CD4-positive, alpha-beta memory T cell (primary cell): ENCODE measurements around the gene HMGN3. TPM values are rescaled to one million over a fixed set of nuclear protein-coding genes. Genes with fewer than 3 reads are reported as not detected.

Experiments
- CTCF ChIA-PET: fragments of 350-600 bp; sonication (Branson Sonifier 250); formaldehyde crosslinking; loops from one replicate; lab custom pipeline; 2021; ENCODE audit warnings: inconsistent platforms; ENCODE audit not compliant: partially characterized antibody; lab: Charles Lee
- POLR2A ChIA-PET: fragments of 350-600 bp; sonication (Branson Sonifier 250); formaldehyde crosslinking; loops from one replicate; lab custom pipeline; 2021; ENCODE audit not compliant: partially characterized antibody; lab: Charles Lee
- DNase-seq, 5 donors: peaks; one replicate each; pipeline versions ENCODE4 v3.0.0 to v3.0.0-alpha.2; 2020 to 2022; ENCODE audit warnings: mixed read lengths in 1 of 5
- H3K27ac ChIP-seq: one replicate; pipeline ENCODE4 v1.7.0; 2013; ENCODE audit warnings: low read depth, low read length
- H3K27me3 ChIP-seq: 2 replicates; pipeline ENCODE4 v1.7.0; 2013; ENCODE audit warnings: mild to moderate bottlenecking, low read length, moderate library complexity; ENCODE audit not compliant: insufficient read depth
- H3K36me3 ChIP-seq: 2 replicates; pipeline ENCODE4 v1.7.0; 2013; ENCODE audit warnings: mild to moderate bottlenecking, low read length, moderate library complexity; ENCODE audit not compliant: insufficient read depth
- H3K4me1 ChIP-seq: 2 replicates; pipeline ENCODE4 v1.7.0; 2013; ENCODE audit warnings: mild to moderate bottlenecking, low read length, moderate library complexity; ENCODE audit not compliant: insufficient read depth
- H3K4me3 ChIP-seq, 2 donors: one replicate each; pipeline ENCODE4 v1.7.0; 2013; ENCODE audit warnings: low read length in 2 of 2, mild to moderate bottlenecking in 1 of 2
- H3K9me3 ChIP-seq, 2 donors: one replicate each; pipeline ENCODE4 v1.7.0; 2013; ENCODE audit warnings: low read length in 2 of 2, control low read depth in 1 of 2; ENCODE audit not compliant: control insufficient read depth in 1 of 2
- H3K27ac Mint-ChIP-seq, 7 donors: one replicate each; pipeline ENCODE4 v1.8.0; 2020 to 2021; ENCODE audit warnings: mixed read lengths in 7 of 7, mild to moderate bottlenecking in 6 of 7, inconsistent platforms in 3 of 7, moderate library complexity in 3 of 7
- H3K27me3 Mint-ChIP-seq, 2 donors: one replicate each; pipeline ENCODE4 v1.8.0; 2020 to 2021; ENCODE audit warnings: mixed read lengths in 2 of 2
- H3K36me3 Mint-ChIP-seq, 2 donors: one replicate each; pipeline ENCODE4 v1.8.0; 2020 to 2021; ENCODE audit warnings: mixed read lengths in 2 of 2, inconsistent platforms in 1 of 2, mild to moderate bottlenecking in 1 of 2
- H3K4me1 Mint-ChIP-seq, 4 donors: one replicate each; pipeline ENCODE4 v1.8.0; 2020 to 2021; ENCODE audit warnings: mixed read lengths in 4 of 4, mild to moderate bottlenecking in 1 of 4
- H3K4me3 Mint-ChIP-seq, 8 donors: one replicate each; pipeline ENCODE4 v1.8.0; 2020 to 2021; ENCODE audit warnings: mixed read lengths in 8 of 8, mild to moderate bottlenecking in 7 of 8, moderate library complexity in 6 of 8, inconsistent platforms in 3 of 8
- H3K9me3 Mint-ChIP-seq, 8 donors: one replicate each; pipeline ENCODE4 v1.8.0; 2020 to 2021; ENCODE audit warnings: mixed read lengths in 8 of 8, mild to moderate bottlenecking in 5 of 8, inconsistent platforms in 3 of 8, moderate library complexity in 1 of 8
- intact Hi-C: fragments of 100-400 bp; cut with micrococcal nuclease; formaldehyde crosslinking; loops from one replicate; pipeline ENCODE4 v1.15.1; 2023
- polyA plus RNA-seq, 2 donors: library from polyadenylated mRNA; unstranded; fragments of 300-500 nt; fragmentation: Illumina TruSeq; gene quantifications; one replicate each; pipeline ENCODE4 v1.2.3, GENCODE V29; 2021
- total RNA-seq, 2 experiments: library from RNA; stranded (reverse); gene quantifications; one replicate each; pipeline ENCODE4 v1.2.3, GENCODE V29; 2021

HMGN3 gene
- total and polyA plus RNA-seq, 4 experiments from 2014 or later, result 39.4 to 85.6 (median 57.8) TPM

DNA sequence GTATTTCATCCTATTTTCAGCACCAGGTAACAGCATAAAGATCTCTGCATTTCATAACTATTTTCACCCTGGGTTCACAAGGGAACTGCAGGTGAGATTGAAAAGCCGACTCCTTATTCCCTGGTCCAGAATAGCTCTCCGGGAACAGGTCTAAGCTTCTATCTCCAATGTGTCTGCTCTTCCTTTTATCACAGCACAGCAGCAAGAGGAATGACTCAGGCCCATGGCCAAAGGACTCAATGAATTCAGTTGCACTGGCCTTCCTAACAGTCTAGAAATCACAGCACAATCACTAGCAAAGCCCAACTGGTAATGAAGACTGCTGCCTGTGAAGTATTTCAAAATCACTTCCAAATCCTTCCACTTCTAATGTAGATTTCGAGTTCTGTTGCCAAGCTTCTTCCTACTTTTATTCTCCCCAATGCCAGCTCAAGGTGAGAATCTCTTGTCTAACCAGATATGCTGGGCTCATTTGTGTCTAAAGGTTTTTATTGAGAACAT lies 30.7 kb downstream of the HMGN3 start:
- ChIA-PET CTCF (no interaction called here), POLR2A (no interaction called here)
- no peaks in the 10 kb centered on the region for H3K27me3 Mint-ChIP-seq
- Histone ChIP-seq H3K36me3 (no peaks in the 10 kb centered on the region), H3K9me3 (no peaks in the 10 kb centered on the region), H3K27me3 (no peaks in the 10 kb centered on the region), H3K27ac (no peak overlapping the region), H3K4me3 (no peak overlapping the region), H3K4me1 (no peaks in the 10 kb centered on the region)
- DNase-seq, result no peak
- H3K27ac Mint-ChIP-seq, result no peak overlapping the region
- intact Hi-C loops, result no loop called here
- H3K36me3 Mint-ChIP-seq, result peaks cover 31 to 56% of the 10 kb centered on the region in 2 donors
- no peak overlapping the region for H3K4me3 Mint-ChIP-seq
- H3K9me3 Mint-ChIP-seq, result no peaks in the 10 kb centered on the region
- peaks cover 0 to 2% (median 0%) of the 10 kb centered on the region in 4 donors for H3K4me1 Mint-ChIP-seq

DNA sequence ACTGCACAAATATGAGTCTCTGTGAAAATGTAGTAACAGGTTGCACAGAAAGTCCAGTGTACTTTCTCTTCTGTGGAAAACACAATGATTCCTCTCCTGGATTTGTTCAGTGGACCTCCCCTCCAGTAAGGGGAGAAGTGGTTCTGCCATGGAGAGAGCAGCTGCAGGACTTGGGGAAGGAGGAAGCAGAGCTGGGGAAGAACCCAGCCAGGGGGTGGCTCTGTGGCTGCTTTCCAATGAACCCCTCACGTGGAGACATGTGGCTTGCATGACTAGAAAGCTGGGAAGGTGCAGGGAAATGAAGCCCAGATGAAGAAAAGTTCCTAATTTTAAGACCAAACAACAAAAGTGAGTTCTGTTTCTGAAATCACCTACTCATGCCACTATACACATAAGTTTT lies 31.9 kb downstream of the HMGN3 start:
- Mint-ChIP-seq H3K9me3 (no peaks in the 10 kb centered on the region), H3K4me3 (no peak overlapping the region), H3K4me1 (peaks cover 0 to 2% (median 0%) of the 10 kb centered on the region in 4 donors), H3K27me3 (no peaks in the 10 kb centered on the region), H3K36me3 (peaks cover 26 to 49% of the 10 kb centered on the region in 2 donors), H3K27ac (peak overlapping the region in 1 of 7 donors; percentile 13)
- ChIA-PET POLR2A (no interaction called here), CTCF (no interaction called here)
- H3K9me3 ChIP-seq, result no peaks in the 10 kb centered on the region
- H3K36me3 ChIP-seq, result no peaks in the 10 kb centered on the region
- no peaks in the 10 kb centered on the region for H3K27me3 ChIP-seq
- no peak overlapping the region for H3K4me3 ChIP-seq
- no peaks in the 10 kb centered on the region for H3K4me1 ChIP-seq
- intact Hi-C loops, result no loop called here
- DNase-seq, result no peak
- H3K27ac ChIP-seq, result no peak overlapping the region

- Mint-ChIP-seq H3K9me3 (no peaks in the 10 kb centered on the region), H3K27me3 (no peaks in the 10 kb centered on the region), H3K4me1 (peaks cover 0 to 2% (median 0%) of the 10 kb centered on the region in 4 donors), H3K36me3 (peaks cover 21 to 43% of the 10 kb centered on the region in 2 donors), H3K4me3 (no peak overlapping the region), H3K27ac (no peak overlapping the region)
- no peaks in the 10 kb centered on the region for H3K9me3 ChIP-seq
- no peaks in the 10 kb centered on the region for H3K27me3 ChIP-seq
- no peak for DNase-seq
- intact Hi-C loops, result no loop called here
- POLR2A ChIA-PET, result no interaction called here
- CTCF ChIA-PET, result no interaction called here
- H3K27ac ChIP-seq, result no peak overlapping the region
- no peaks in the 10 kb centered on the region for H3K4me1 ChIP-seq
- no peaks in the 10 kb centered on the region for H3K36me3 ChIP-seq
- no peak overlapping the region for H3K4me3 ChIP-seq
Observed at GRCh38 chr6:79201983-79202382, 32.5 kb downstream of the HMGN3 start.

DNA sequence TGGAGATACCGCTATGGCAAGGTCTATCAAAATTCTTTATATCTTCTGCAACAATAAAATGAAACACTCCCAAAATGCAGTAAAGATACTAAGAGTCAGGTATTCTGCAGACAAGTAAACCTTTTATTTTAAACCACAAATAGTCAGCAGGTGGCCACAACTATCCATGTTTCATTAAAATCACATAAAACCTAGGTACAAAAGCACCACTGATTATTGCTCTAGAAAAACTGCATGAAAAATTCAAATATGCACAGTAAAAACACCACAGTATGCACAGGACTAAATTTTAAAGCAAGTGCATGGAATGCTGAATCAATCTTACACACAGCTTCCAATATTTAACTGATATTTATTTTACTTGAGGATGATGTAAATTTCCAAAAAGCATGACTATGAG lies 33.3 kb downstream of the HMGN3 start:
- no peaks in the 10 kb centered on the region for H3K4me1 ChIP-seq
- no peak overlapping the region for H3K4me3 Mint-ChIP-seq
- H3K27me3 ChIP-seq, result no peaks in the 10 kb centered on the region
- H3K27ac Mint-ChIP-seq, result no peak overlapping the region
- peaks cover 0 to 2% (median 0%) of the 10 kb centered on the region in 4 donors for H3K4me1 Mint-ChIP-seq
- H3K9me3 Mint-ChIP-seq, result no peaks in the 10 kb centered on the region
- POLR2A ChIA-PET, result no interaction called here
- no peaks in the 10 kb centered on the region for H3K36me3 ChIP-seq
- H3K9me3 ChIP-seq, result no peaks in the 10 kb centered on the region
- CTCF ChIA-PET, result no interaction called here
- no peak for DNase-seq
- peaks cover 20 to 38% of the 10 kb centered on the region in 2 donors for H3K36me3 Mint-ChIP-seq
- H3K27me3 Mint-ChIP-seq, result no peaks in the 10 kb centered on the region
- intact Hi-C loops, result no loop called here
- no peak overlapping the region for H3K4me3 ChIP-seq
- H3K27ac ChIP-seq, result no peak overlapping the region

DNA sequence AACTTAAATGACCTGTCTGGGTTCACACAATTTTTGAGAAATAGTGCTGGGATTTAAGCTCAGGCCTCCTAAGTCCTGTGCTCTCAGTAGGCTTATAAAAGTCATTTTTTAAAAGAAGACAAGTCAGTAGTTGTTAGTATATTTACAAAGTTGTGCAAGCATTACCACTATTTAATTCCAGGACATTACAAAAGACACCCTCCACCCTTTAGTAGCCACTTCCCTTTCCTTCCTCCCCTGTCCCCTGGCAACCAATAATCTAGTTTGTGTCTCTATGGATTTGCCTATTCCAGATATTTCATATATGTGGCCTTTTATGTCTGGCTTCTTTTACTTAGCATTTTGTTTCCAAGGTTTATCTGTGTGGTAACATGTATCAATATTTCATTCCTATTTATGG lies 37.6 kb downstream of the HMGN3 start:
- no peak overlapping the region for H3K4me3 ChIP-seq
- H3K9me3 ChIP-seq, result no peaks in the 10 kb centered on the region
- Mint-ChIP-seq H3K4me3 (no peak overlapping the region), H3K27ac (no peak overlapping the region), H3K4me1 (no peaks in the 10 kb centered on the region), H3K36me3 (peaks cover 5 to 22% of the 10 kb centered on the region in 2 donors), H3K27me3 (no peaks in the 10 kb centered on the region), H3K9me3 (peaks cover 2 to 12% (median 7%) of the 10 kb centered on the region in 8 donors)
- ChIA-PET CTCF (no interaction called here), POLR2A (no interaction called here)
- H3K27me3 ChIP-seq, result no peaks in the 10 kb centered on the region
- intact Hi-C loops, result no loop called here
- no peaks in the 10 kb centered on the region for H3K4me1 ChIP-seq
- no peak overlapping the region for H3K27ac ChIP-seq
- DNase-seq, result no peak
- no peaks in the 10 kb centered on the region for H3K36me3 ChIP-seq

- Histone ChIP-seq H3K4me1 (no peaks in the 10 kb centered on the region), H3K4me3 (no peak overlapping the region), H3K9me3 (peaks cover 0 to 4% of the 10 kb centered on the region in 2 donors), H3K36me3 (no peaks in the 10 kb centered on the region), H3K27me3 (no peaks in the 10 kb centered on the region), H3K27ac (no peak overlapping the region)
- Mint-ChIP-seq H3K9me3 (peaks cover 4 to 24% (median 15%) of the 10 kb centered on the region in 8 donors), H3K4me1 (no peaks in the 10 kb centered on the region), H3K36me3 (peaks cover 2 to 16% of the 10 kb centered on the region in 2 donors), H3K27ac (no peak overlapping the region), H3K27me3 (no peaks in the 10 kb centered on the region), H3K4me3 (no peak overlapping the region)
- ChIA-PET CTCF (no interaction called here), POLR2A (no interaction called here)
- intact Hi-C loops, result no loop called here
- DNase-seq, result no peak
Observed at GRCh38 chr6:79193971-79194370, 40.5 kb downstream of the HMGN3 start.

DNA sequence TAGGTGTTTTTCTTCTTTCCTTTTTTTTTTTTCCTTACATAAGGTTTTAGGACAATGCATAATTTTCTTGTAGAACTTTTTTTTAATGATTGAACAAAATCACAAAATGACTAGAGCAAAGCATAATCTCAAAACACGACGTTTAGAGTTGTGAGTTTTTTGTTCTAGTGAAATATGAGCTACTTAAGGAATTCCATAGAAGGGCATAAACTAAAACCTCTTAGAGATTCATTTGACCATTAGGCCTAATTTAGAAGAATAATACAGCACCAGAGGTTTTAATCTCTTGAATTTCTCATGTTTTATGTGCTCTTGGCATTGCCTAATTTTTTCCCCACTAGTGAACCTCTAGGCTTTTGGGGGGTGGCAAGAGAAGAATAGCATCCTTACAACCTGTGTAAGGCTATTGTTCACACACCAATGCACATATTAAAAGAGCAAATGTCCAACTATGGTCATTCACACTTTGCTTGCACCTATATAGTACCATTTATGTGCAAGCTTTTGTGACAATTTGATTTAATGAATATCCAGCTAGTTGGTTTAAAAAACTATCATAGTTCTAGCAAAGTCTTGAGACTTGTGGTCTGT lies 44.6 kb downstream of the HMGN3 start:
- intact Hi-C loops, result no loop called here
- Mint-ChIP-seq H3K4me1 (no peaks in the 10 kb centered on the region), H3K4me3 (no peak overlapping the region), H3K27me3 (peaks cover 1 to 2% of the 10 kb centered on the region in 2 donors), H3K36me3 (peaks cover 2 to 13% of the 10 kb centered on the region in 2 donors), H3K9me3 (peaks cover 4 to 24% (median 15%) of the 10 kb centered on the region in 8 donors), H3K27ac (no peak overlapping the region)
- Histone ChIP-seq H3K4me1 (no peaks in the 10 kb centered on the region), H3K27me3 (no peaks in the 10 kb centered on the region), H3K4me3 (no peak overlapping the region), H3K9me3 (peaks cover 0 to 4% of the 10 kb centered on the region in 2 donors), H3K27ac (no peak overlapping the region), H3K36me3 (no peaks in the 10 kb centered on the region)
- POLR2A ChIA-PET, result no interaction called here
- CTCF ChIA-PET, result no interaction called here
- no peak for DNase-seq
